Epithelial cell of alveolus of lung (primary cell): Measurements from ENCODE around the gene NAA10. TPM values are rescaled to one million over a fixed set of nuclear protein-coding genes. Genes with fewer than 3 reads are reported as not detected.

Experiments
- total RNA-seq: library from RNA; depleted of rRNA; stranded (reverse); fragments of >200 nt; gene quantifications from 2 replicates; pipeline ENCODE4 v1.2.1, GENCODE V29; 2015

Gene NAA10
- 81.6 and 104 TPM in 2 replicates for total RNA-seq

DNA sequence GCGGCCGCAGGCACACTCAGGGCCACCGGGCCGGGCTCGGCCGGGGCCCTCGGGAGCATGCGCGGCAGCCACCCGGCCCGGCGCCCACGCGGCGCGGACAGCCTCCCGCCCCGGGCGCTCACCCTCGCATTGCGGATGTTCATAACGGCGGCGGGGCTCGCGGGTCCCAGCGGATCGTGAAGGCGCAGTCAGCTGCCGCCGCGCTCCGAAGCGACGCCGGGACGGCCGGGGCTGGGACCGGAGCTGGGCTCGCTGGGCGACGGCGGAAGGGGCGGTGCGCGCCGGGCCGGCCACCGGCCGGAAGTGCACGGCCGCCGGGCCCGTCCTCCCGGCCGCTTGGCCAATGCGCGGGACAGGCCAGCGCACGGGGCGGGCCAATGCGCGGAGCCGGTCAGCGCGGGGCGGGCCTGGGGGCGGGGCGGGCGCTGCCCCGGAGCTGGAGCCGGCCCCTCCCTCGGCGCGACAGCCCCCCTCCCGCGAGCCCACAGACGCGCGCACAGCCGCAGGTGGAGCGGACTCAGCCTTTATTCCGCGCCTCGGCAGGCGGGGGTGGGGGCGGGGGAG lies at the start of gene NAA10:
NAA10 (minus strand) TSS at position 276 of the 564 bp plus-strand sequence; CDS start at position 143, 133 bp downstream.

DNA sequence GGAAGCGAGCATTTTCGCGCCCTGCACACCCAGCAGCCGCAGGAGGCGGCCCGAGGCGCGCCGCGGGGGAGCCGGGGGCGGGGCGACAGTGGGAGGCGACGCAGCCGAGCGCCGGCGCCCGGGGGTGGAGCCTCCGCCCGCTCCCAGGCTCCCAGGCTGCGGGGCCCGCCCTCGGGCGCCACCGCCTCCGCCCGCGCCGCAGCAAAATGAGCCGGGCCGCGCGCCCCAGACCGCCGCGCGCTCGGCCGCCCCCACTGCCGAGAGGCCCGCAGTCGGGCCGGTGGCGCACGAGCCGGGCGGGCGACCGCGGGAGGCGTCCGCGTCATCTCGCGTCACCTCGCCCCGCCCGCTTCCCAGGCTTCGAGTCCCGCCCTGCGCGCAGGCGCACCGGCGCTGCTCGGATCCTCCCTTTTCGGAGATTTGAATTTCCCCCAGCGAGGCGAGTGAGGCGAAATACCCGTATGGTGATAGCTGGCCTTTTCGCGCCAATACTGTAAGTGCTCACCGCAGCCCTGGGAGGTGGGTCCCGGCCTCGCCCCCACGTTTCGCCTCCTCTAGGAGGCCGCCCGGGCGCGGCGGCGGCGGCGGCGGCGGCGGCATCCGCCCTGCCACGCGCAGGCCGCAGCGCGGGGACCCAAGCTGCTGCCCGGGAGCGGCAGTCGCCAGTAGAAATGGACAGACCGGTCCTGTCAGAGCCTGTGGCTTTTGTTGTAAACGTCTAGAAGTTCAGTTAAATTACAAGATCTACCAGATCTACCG lies 37.7 kb upstream of the NAA10 start, which contains the start of gene TMEM187:
TMEM187 (plus strand) TSS at position 387 of the 759 bp plus-strand sequence. CDS start 9,309 bp downstream, outside the sequence.

GRCh38 chrX:153971450-153972367 lies 36.9 kb upstream of the NAA10 start, which contains the start of gene HCFC1:
TSS of gene HCFC1 (minus strand) at chrX:153971818. CDS start at chrX:153970840, 978 bp downstream.

GRCh38 chrX:153944140-153944799 lies 9.4 kb upstream of the NAA10 start, which contains the start of gene RENBP:
TSS of gene RENBP (minus strand) at chrX:153944643. CDS start at chrX:153944610, 33 bp downstream.

DNA sequence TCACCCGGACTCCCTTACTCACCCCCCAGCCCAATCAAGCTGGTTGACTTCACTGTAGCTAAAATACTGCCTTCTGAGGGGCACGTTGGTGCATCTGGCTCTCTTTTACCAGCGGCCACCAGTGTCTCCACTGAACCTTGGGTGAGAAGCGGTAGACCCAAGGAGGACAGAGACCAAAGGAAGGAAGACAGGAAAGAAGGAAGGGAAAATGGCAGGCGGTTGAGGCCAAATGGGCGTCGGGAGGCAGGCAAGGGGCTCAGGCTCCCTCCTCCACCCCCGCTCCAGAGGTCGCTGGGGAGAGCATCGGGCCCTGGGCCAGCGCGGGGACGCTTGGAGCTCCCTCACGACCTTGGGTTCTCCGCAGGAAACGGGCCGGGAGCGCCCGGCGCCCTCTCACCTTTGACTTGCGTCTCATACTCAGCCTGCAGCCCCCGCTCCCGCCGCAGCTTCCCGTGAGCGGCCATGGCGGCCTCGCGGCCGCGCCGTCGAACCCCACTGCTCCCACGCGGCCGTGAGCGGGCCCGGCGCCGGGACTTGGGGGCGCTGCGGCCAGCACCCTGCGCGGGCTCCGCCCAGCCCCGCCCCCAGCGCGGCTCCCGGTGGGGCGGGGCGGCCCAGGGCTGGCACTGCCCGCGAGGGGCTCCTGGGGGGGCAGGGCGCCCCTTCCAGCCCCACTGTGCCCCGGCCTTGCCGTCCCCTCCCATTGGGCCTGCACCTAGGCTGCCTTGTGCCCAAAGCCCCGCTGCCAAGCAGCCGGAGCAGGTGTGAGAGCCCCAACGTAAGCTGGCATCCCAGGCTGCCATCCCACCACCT lies 8.9 kb downstream of the NAA10 start, which contains the start of gene ARHGAP4:
ARHGAP4 (minus strand) TSS at position 526 of the 813 bp plus-strand sequence; CDS start at position 464, 62 bp downstream.

GRCh38 chrX:153903991-153904957 lies 30.6 kb downstream of the NAA10 start, which contains the start of gene AVPR2:
TSS of gene AVPR2 (plus strand) at chrX:153904673. CDS start at chrX:153905146, 473 bp downstream.

DNA sequence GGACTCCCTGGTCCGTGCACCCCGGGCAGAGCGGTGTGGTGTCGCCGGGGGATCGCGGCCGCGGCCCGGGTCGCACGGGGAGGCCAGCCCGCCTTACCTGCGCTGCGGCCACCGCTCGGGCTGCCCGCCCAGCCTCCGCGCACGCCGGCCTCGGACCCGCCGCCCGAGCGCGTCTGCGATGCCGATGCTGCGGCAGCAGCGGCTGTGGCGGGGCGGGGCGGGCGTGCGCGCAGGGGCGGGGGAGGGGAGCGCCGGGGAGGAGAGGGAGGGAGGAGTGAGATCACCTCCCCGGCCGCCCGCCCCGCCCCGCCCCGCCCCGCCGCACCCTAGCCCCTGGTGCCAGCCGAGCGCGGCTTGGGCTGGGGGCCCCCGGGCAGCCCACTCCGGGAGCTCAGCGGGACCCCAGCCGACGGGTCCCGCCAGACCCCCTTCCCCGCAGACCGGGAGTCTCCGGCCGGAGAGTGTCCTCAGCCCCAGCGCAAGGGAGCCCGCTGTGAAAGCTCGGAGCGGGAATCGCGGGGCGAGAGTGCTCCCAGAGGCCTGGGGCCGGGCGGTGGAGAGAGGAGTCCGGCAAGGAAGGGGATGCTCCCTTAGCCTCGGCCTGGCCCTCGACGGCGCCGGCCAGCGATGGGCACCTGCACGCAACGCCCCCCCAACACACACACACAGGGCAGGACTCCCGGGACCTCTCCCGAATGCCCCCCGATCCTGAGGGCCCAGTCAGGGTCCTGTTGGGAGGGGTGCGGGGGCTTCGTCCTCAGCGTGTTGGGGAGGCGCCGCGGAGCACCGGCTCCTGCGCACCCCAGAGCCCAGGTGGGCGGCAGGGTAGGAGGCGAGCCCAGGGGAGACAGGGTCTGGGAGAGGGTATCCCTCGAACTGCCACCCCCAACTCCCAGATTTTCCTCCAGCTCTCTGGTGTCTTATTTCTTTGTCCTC lies 48.6 kb downstream of the NAA10 start, which contains the start of gene L1CAM:
L1CAM (minus strand) TSS at position 206 of the 936 bp plus-strand sequence. CDS start 10,337 bp downstream, outside the sequence.

Other genes with a start within 250 kb of the NAA10 start
- 9.1 and 29.3 TPM in 2 replicates for gene SLC6A8, start 247.1 kb downstream of the NAA10 start, total RNA-seq
- 76.3 and 111 TPM in 2 replicates for gene BCAP31, start 210.7 kb downstream of the NAA10 start, total RNA-seq
- 14.0 and 14.5 TPM in 2 replicates for gene ABCD1, start 210.2 kb downstream of the NAA10 start, total RNA-seq
- 1.4 and 4.2 TPM in 2 replicates for gene PLXNB3, start 170.8 kb downstream of the NAA10 start, total RNA-seq
- 0.13 and 0.24 TPM in 2 replicates for gene SRPK3, start 154.0 kb downstream of the NAA10 start, total RNA-seq
- 84.3 and 112 TPM in 2 replicates for gene IDH3G, start 140.7 kb downstream of the NAA10 start, total RNA-seq
- 302 and 438 TPM in 2 replicates for gene SSR4, start 140.4 kb downstream of the NAA10 start, total RNA-seq
- 0.39 and 0.48 TPM in 2 replicates for gene PDZD4, start 104.5 kb downstream of the NAA10 start, total RNA-seq
- gene L1CAM, start 48.9 kb downstream of the NAA10 start, total RNA-seq = 0.56 and 1.8 TPM in 2 replicates
- not detected in 2 replicates for gene AVPR2, start 30.4 kb downstream of the NAA10 start, total RNA-seq
- gene ARHGAP4, start 8.8 kb downstream of the NAA10 start, total RNA-seq = 1.6 and 6.7 TPM in 2 replicates
- 0.52 and 3.3 TPM in 2 replicates for gene RENBP, start 9.6 kb upstream of the NAA10 start, total RNA-seq
- gene HCFC1, start 36.8 kb upstream of the NAA10 start, total RNA-seq = 35.6 and 45.3 TPM in 2 replicates
- 6.5 and 6.6 TPM in 2 replicates for gene TMEM187, start 37.7 kb upstream of the NAA10 start, total RNA-seq
- gene IRAK1, start 84.9 kb upstream of the NAA10 start, total RNA-seq = 57.1 and 89.2 TPM in 2 replicates
- 21.2 and 24.4 TPM in 2 replicates for gene MECP2, start 162.7 kb upstream of the NAA10 start, total RNA-seq
- gene OPN1LW, start 209.2 kb upstream of the NAA10 start, total RNA-seq = not detected in 2 replicates
- not detected in 2 replicates for gene OPN1MW, start 247.6 kb upstream of the NAA10 start, total RNA-seq